GM21423 (cell line): ENCODE data around the gene CDH2.

Source experiments
- ATAC-seq: cut with Tn5 transposase; IDR thresholded peaks from one replicate; pipeline ENCODE4 v1.9.1; 2021; ENCODE audit warnings: mild to moderate bottlenecking, moderate library complexity; ENCODE audit not compliant: unreplicated experiment

CDH2 gene

GRCh38 chr18:28171837-28172236 is 5.1 kb downstream of the CDH2 start:
- no peak for ATAC-seq

DNA sequence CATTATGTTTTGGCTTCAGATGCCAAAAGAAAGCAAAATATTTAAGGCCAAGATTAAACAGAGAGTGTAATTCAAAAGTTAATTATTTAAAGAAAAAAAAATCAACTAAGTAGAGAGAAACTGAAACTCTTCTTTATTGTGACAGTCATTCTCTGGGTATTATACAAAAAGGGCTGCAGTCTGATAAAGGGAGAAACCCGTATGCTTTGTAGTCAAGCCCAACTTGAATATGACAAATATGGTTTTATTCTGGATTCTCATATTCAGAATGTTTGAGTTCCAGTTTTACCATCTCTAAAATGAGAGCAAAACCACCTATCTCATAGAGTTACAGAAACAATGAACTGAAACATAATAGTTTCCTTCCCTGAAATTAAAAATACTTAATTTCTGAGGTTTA is 8.2 kb downstream of the CDH2 start:
- ATAC-seq, result no peak

GRCh38 chr18:28167835-28168349 is 9.0 kb downstream of the CDH2 start:
- ATAC-seq, result no peak

DNA sequence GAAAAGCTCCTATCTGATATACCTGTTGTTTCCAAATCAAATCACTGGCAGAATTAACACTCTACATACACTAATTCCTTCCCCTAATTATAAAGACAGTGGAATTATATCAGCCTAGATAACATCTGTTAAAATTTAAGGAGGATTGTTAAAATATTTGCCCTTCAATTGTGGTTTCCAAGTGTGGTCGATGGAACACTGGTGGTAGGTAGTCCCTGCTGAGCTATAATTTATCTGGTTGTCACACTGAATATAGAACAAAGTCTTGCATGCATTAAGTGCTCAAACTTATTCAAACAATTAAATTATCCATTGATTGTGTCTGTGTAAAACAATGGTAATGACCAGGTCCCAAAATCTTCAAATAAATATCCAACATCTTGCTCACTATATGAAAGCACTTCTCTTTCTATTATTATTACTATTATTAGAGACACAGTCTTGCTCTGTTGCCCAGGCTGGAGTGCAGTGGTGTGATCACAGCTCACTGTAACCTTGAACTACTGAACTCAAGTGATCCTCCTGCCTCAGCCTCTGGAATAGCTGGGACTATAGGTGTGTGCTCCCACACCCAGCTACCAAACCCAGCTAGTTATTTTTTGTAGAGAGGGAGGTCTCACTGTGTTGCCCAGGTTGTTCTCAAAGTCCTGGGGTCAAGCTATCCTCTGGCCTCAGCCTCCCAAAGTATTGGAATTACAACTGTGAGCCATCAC is 12.0 kb downstream of the CDH2 start:
- no peak for ATAC-seq

DNA sequence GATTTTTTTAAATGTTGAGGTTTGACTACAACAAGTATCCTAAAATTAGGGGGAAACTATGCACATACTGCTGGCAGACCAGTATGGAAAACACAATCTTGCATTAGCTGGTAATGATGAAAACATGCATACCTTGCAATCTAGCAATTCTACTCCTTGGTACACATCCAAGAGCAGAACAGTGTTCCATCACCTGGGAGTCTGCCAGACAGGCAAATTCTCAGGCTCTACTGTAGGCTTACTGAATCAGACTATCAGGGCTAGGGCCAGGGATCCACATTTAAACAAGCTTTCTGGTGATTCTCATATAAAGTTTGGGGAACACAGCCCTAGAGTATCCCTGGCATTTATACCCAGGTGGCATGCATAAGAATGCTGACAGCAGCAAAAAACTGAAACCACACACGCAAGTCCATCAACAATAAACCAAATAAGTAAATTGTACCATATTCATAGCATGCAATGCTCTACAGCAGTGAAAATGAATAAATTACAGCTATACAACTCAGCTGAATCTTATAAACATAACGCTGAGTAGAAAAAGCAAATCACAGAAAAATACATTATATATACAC is 13.6 kb downstream of the CDH2 start:
- no peak for ATAC-seq

GRCh38 chr18:28161608-28162599 is 15.0 kb downstream of the CDH2 start:
- ATAC-seq, result no peak

DNA sequence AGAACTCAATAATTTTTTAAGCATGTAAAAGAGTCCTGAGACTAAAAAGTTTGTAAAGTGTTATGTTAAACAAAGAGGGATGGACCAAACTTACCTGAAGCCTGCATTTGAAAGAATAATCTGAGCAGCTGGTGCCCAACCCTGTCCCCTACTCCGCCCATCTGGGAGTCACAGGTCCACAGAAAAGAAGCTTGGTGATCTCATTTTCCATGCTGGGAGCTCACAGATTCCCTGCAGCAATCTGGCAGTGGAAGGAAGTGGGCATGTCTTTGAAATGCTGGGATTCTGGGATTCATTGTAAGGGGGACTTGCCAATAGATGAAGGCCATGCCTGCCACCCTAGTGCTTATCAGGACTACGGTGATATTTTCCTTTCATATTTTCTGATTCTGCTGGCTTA is 17.9 kb downstream of the CDH2 start:
- ATAC-seq, result no peak

DNA sequence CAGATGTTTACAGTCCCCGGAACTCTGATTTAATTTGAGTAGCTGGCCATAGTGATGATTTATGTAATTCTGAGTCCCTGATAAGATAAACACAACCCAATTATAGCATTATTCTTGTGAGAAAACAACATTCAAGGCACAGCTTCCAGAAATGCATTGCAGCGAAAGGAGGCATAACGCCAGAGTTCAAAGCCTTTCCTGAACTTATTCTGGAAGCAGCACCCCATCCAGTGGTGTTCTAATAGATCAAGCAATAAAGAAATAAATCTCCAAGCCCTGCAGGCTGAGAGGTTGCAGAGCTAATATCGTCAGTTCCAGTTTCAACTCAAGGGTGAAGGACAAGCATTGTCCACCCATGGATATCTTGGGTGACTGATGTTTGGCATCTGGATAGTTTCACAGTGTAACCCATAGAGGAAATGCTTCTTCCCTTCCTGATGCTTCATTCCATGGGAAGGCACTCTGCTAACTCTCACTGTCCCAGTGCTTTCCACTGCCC is 18.8 kb downstream of the CDH2 start:
- no peak for ATAC-seq

DNA sequence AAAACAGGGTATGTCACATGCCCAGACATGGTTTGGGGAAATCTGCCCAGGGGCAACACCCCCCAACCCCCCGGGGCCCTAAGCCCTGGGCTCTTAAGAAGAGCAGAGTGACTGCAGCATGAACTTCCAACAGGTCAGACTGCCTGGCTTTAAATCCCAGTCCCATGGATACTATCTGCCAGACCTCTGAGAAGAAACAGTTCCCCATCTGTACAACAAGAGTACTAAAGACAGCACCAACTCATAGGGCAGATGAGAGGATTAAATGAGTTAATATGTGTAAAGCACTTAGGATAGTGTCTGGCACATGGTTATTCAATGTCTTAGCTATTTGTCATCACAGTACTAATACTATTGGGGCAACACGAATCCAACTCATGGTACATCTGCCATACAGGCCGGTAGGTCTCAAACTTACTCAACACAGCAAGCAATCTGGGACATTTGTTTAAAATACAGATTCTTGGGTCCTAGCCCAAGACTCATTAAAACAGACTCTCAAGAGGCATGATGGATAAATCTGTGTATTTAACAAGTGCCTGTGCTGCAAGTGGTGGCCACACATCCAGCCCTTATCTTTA is 23.4 kb downstream of the CDH2 start:
- no peak for ATAC-seq

- no peak for ATAC-seq
Observed at GRCh38 chr18:28152754-28153153, 24.2 kb downstream of the CDH2 start.

GRCh38 chr18:28152354-28152753 is 24.6 kb downstream of the CDH2 start:
- no peak for ATAC-seq

DNA sequence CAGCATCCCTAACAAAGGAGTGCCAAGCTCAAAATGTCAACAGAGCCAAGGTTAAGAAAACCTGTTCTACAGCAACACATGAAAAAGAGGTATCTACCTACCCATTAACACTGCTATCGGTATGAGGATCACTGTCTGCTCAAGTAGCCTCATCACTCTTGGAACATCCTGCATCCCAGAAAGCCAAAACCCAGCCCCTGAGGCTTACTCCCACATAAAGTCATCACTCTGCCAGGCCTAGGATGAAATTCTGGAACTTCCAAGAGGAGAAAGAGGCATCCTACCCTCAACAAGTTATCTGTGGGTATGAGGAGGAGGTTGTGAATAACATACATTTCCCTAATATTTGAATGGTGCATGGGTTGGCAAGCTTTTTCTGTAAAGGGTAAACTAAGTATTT is 25.5 kb downstream of the CDH2 start:
- no peak for ATAC-seq

DNA sequence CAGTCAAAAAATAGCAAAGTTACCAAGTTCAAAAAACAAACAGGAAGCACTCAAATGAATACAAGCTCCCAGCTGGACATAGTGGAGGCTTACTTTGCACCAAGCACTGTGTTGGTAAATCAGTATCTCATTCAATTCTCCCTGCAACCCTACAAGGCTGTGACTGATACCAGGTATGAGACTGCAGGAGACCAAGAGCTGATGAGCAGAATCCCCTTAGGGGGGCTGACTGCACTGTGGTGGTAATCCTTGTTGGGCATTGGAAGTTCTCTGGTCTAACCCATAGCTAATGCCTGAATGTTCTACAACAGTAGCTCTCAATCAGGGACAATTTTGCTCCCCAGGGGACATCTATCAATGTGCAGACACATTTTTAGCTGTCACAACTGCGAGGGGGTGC is 26.0 kb downstream of the CDH2 start:
- no peak for ATAC-seq

- no peak for ATAC-seq
Observed at GRCh38 chr18:28149810-28150420, 27.0 kb downstream of the CDH2 start.

DNA sequence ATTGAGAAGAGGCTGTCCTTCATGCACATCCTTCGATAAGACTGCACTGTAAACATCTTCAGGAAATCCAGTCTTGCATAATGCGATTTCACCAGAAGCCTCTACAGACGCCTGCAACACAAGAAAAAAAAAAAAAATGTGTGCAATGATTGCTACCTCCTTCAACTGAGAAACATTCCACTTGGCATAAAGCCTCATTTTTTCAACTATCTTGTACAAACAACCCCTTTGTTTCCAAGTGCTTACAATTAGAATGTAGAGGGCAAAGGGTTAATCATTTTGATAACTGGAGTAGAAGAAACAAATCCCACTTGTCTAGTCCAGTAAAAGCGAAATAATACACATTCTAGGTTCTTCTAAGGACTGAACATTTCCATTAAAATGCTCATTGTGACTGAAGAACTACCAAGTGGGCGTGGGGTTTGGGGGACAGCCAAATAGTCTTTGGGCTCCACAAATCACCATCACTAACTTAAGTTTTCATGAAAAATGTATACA is 29.2 kb downstream of the CDH2 start:
- no peak for ATAC-seq

DNA sequence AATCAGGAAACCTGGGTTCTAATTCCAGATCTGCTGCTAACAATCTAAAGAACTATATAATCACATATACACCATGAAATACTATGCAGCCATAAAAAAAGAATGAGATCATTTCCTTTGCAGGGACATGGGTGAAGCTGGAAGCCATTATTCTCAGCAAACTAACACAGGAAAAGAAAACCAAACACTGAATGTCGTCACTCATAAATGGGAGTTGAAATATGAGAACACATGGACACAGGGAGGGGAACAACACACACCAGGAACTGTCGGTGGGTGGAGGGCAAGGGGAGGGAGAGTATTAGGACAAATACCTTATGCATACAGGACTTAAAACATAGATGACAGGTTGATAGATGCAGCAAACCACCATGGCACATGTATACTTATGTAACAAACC is 33.2 kb downstream of the CDH2 start:
- no peak for ATAC-seq

DNA sequence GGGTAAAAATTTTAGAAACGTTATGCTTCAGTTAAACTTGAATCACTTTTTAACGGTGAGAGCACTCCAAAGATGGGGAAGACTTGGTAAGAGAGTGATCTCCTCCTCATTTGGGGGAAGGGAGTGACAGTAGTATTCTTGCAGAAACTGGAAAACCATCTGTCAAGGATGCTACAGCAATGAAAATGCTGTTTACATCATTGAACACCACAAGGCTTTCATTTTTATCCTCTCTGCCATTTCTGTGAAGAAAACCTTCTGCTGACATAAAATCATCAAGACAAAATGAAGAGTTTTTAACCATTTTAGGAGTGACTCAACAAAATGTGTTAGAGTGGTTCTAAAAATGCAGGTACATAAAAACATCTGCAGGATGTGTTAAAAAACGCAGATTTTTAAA is 38.1 kb downstream of the CDH2 start:
- no peak for ATAC-seq

DNA sequence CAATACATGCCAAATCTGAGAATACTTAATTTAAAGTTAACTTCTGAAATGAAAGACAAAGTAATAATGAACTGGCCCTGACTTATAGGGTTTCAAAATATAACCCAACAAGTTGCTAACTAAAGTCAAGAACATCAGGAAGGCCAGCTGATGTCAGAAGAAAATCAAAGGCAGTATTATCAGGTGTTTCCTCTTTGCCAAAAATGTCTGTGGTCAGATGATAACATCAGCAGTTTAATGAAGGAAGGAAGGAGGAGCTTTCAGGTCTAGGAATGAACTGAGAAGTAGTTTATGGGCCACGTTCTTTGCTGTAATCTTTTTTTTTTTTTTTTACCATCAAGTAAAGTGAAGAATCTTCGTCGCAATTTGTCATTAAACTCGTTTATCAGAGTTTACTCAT is 40.9 kb downstream of the CDH2 start:
- ATAC-seq, result no peak

DNA sequence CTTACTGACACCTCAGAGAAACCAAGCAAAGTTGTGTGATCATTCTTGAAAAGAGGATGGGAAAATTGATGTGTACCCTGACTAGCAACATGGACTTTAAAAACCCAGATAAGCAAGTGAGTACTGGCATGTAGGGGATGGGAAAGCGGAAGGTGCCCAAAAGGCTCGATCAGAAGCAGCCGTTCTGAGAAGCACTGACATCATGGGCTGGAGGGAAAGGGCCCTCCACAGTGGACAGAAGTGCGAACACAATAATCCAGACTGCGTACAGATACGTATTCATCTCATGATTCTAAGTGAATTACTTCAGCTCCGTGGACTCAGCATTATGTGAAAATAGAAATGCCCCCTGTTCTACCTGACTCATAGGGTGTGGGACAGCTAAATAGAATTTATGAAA is 42.2 kb downstream of the CDH2 start:
- no peak for ATAC-seq

- ATAC-seq, result no peak
Observed at GRCh38 chr18:28132084-28132483, 44.8 kb downstream of the CDH2 start.

GRCh38 chr18:28128659-28128980 is 48.3 kb downstream of the CDH2 start:
- no peak for ATAC-seq
